Chondrocyte (in vitro differentiated cells): ENCODE results near the gene TXLNA. TPM values are rescaled to one million over a fixed set of nuclear protein-coding genes. Genes with fewer than 3 reads are reported as not detected.

Experiments
- DNase-seq: peaks from one replicate; pipeline ENCODE4 v3.0.0; 2021; ENCODE audit warnings: mixed read lengths, low spot score
- H3K27ac Mint-ChIP-seq: one replicate; pipeline ENCODE4 v1.8.0; 2021; ENCODE audit warnings: mild to moderate bottlenecking, moderate library complexity, mixed read lengths; ENCODE audit not compliant: unreplicated experiment
- H3K27me3 Mint-ChIP-seq: 2 replicates; pipeline ENCODE4 v1.8.0; 2021; ENCODE audit warnings: low read depth, mixed read lengths
- H3K36me3 Mint-ChIP-seq: 2 replicates; pipeline ENCODE4 v1.8.0; 2021; ENCODE audit warnings: low read depth, mixed read lengths
- H3K4me1 Mint-ChIP-seq: 2 replicates; pipeline ENCODE4 v1.8.0; 2021; ENCODE audit warnings: low read depth, mild to moderate bottlenecking, mixed read lengths
- H3K4me3 Mint-ChIP-seq: one replicate; pipeline ENCODE4 v1.8.0; 2021; ENCODE audit warnings: mild to moderate bottlenecking, moderate library complexity, mixed read lengths; ENCODE audit not compliant: unreplicated experiment
- H3K9me3 Mint-ChIP-seq: 2 replicates; pipeline ENCODE4 v1.8.0; 2021; ENCODE audit warnings: low read depth, mixed read lengths
- total RNA-seq: library from RNA; stranded (reverse); gene quantifications from 3 replicates; pipeline ENCODE4 v1.2.1, GENCODE V29; 2021
- TF ChIP-seq, protein P1 (sequence below): fragments of 200-600 bp; sonication (generic); IDR thresholded peaks from 2 replicates; pipeline ENCODE4 v1.5.0; 2021; ENCODE audit warnings: antibody characterized with exemption, mild to moderate bottlenecking, moderate library complexity

The TXLNA gene
- total RNA-seq, 1 donor from 2014 or later = 86.7 TPM

DNA sequence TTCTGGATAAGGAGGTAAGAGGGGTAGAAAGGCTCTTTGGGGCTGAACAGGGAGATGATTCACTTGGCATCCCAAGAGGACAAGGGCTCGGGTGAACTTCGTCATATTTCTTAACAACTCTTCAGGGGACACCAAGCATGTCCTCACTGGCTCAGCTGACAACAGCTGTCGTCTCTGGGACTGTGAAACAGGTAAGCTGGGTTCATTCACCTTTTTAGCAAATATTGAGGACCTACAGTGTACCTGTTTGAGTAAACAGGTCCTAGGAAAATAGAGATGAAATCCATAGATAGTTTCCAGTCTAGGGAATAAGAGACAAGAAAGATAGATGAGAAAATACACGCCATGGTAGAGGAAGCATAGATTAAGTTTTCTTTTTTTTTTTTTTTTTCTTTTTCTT lies 44.8 kb downstream of the TXLNA start:
- Mint-ChIP-seq H3K4me1 (peaks cover 34% of the 10 kb centered on the region), H3K9me3 (no peaks in the 10 kb centered on the region), H3K27me3 (no peaks in the 10 kb centered on the region), H3K27ac (peak overlapping the region; percentile 33), H3K36me3 (peaks cover 28% of the 10 kb centered on the region), H3K4me3 (peak overlapping the region; percentile 15)
- TF ChIP-seq, protein P1, sequence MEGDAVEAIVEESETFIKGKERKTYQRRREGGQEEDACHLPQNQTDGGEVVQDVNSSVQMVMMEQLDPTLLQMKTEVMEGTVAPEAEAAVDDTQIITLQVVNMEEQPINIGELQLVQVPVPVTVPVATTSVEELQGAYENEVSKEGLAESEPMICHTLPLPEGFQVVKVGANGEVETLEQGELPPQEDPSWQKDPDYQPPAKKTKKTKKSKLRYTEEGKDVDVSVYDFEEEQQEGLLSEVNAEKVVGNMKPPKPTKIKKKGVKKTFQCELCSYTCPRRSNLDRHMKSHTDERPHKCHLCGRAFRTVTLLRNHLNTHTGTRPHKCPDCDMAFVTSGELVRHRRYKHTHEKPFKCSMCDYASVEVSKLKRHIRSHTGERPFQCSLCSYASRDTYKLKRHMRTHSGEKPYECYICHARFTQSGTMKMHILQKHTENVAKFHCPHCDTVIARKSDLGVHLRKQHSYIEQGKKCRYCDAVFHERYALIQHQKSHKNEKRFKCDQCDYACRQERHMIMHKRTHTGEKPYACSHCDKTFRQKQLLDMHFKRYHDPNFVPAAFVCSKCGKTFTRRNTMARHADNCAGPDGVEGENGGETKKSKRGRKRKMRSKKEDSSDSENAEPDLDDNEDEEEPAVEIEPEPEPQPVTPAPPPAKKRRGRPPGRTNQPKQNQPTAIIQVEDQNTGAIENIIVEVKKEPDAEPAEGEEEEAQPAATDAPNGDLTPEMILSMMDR = no peak
- no peak for DNase-seq

DNA sequence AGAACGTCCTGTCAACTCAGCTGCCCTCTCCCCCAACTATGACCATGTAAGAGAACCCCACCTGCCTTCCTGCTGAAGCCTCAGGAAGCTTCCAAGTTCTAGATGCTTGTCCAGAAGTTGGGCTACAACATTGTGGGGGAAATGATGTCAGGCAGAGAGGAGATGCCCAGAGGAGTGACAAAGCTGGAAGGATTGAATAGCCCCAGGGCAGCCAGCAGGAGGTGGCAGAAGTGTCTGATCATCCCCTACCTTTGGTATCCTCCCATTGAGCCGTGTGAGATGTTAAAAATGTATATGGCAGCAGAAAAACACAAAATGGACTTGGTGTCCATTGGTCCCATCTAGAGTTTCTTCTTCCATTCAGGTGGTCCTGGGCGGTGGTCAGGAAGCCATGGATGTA lies 49.3 kb downstream of the TXLNA start:
- H3K36me3 Mint-ChIP-seq = peaks cover 36% of the 10 kb centered on the region
- H3K9me3 Mint-ChIP-seq = no peaks in the 10 kb centered on the region
- H3K4me1 Mint-ChIP-seq = peaks cover 5% of the 10 kb centered on the region
- TF ChIP-seq, protein P1 = no peak
- H3K4me3 Mint-ChIP-seq = no peak overlapping the region
- H3K27me3 Mint-ChIP-seq = no peaks in the 10 kb centered on the region
- H3K27ac Mint-ChIP-seq = peak overlapping the region; percentile 22
- DNase-seq = no peak

GRCh38 chr1:32231843-32232432 lies 52.5 kb downstream of the TXLNA start:
- Mint-ChIP-seq H3K4me3 (no peak overlapping the region), H3K9me3 (no peaks in the 10 kb centered on the region), H3K27me3 (no peaks in the 10 kb centered on the region), H3K27ac (no peak overlapping the region), H3K36me3 (peaks cover 26% of the 10 kb centered on the region), H3K4me1 (peaks cover 8% of the 10 kb centered on the region)
- TF ChIP-seq, protein P1 = no peak
- no peak for DNase-seq

DNA sequence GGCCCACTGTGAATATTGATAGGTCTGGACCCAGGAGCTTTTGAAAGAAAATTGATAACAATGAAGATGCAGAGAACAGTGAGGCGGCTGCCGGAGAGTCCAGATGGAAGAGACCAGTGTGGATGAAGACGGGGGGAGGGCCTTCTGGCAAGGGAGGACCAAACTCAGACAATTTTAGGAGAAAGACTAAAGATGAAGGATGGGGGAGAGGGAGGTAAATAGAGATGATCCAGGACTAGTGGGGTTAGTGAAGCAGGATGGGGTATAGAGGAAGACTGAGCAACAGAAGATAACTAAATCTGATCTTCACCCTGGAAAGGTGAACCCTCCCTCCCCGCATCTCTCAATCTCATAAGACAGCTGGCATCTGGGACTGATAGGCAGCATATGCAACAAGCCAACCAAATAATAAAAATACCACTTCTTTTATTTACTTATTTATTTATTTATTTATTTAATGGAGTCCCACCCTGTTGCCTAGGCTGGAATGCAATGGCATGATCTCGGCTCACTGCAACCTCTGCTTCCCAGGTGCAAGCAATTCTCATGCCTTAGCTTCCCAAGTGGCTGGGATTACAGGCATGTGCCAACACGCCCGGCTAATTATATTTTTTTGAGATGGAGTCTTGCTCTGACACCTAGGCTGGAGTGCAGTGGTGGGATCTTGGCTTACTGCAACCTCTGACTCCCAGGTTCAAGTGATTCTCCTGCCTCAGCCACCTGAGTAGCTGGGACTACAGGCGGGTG lies 53.3 kb downstream of the TXLNA start:
- H3K9me3 Mint-ChIP-seq = no peaks in the 10 kb centered on the region
- H3K4me3 Mint-ChIP-seq = no peak overlapping the region
- peaks cover 8% of the 10 kb centered on the region for H3K4me1 Mint-ChIP-seq
- H3K27ac Mint-ChIP-seq = peak overlapping the region; percentile 66
- DNase-seq = no peak
- TF ChIP-seq, protein P1 = no peak
- no peaks in the 10 kb centered on the region for H3K27me3 Mint-ChIP-seq
- peaks cover 21% of the 10 kb centered on the region for H3K36me3 Mint-ChIP-seq

DNA sequence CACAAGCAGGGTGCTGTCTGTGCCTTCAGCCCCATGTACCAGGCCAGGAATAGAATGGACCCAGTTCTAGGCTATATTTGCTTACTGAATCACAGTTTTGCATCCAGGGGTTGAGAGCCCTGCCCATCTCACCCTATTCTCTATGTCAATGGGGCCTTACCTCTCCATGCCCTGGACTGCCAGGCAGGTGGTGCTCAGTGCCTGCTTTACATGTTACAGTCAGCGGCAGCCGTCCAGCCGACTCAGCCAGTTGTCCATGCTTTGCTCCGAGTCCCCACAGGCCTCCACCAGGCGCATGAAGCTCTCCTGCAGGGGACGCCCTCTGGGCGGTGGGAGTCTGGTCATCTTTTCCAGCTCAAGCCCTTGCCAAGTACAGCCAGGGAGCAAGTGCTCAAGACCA lies 55.3 kb downstream of the TXLNA start:
- Mint-ChIP-seq H3K4me1 (peaks cover 12% of the 10 kb centered on the region), H3K27ac (peak overlapping the region; percentile 17), H3K27me3 (no peaks in the 10 kb centered on the region), H3K4me3 (no peak overlapping the region), H3K36me3 (peaks cover 8% of the 10 kb centered on the region), H3K9me3 (no peaks in the 10 kb centered on the region)
- no peak for DNase-seq
- TF ChIP-seq, protein P1 = no peak
